NCI-H1105 (cell line): ENCODE results near the gene RBM3.

Source experiments
- DNase-seq: peaks from one replicate; lab custom pipeline; 2025; lab: John Stamatoyannopoulos, UW

RBM3 gene

GRCh38 chrX:48626401-48627298 lies 52.4 kb downstream of the RBM3 start:
- DNase-seq = no peak
